ENCODE results near the gene MYZAP.

DNA sequence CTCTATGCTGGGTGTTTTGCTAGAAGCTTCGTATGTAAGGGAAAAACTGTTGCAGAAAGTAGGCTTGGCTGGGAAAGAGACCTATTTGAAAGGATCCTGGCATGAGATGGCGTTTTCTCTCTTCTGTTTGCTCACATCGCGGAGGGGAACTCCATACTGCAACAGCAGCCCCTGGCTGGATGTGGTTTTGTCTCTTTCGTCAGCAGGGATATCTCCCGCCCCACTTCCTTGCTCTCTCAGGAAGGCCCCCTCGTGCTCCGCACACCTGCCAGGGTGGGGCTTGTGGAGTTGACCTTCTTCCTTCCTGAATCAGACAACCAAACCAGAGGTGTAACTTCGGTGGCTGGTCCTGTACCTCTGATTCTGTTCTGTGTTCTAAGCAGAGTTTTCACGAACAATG is 26.4 kb upstream of the MYZAP start:
- TF ChIP-seq, protein P1, sequence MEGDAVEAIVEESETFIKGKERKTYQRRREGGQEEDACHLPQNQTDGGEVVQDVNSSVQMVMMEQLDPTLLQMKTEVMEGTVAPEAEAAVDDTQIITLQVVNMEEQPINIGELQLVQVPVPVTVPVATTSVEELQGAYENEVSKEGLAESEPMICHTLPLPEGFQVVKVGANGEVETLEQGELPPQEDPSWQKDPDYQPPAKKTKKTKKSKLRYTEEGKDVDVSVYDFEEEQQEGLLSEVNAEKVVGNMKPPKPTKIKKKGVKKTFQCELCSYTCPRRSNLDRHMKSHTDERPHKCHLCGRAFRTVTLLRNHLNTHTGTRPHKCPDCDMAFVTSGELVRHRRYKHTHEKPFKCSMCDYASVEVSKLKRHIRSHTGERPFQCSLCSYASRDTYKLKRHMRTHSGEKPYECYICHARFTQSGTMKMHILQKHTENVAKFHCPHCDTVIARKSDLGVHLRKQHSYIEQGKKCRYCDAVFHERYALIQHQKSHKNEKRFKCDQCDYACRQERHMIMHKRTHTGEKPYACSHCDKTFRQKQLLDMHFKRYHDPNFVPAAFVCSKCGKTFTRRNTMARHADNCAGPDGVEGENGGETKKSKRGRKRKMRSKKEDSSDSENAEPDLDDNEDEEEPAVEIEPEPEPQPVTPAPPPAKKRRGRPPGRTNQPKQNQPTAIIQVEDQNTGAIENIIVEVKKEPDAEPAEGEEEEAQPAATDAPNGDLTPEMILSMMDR (IDR thresholded peaks at IDR 0.05): no peak
- TF ChIP-seq POLR2A (IDR thresholded peaks at IDR 0.05): no peak

All from heart left ventricle (tissue), 13 donors.